ENCODE data around the gene ANKS1B. TPM values are rescaled to one million over a fixed set of nuclear protein-coding genes. Genes with fewer than 3 reads are reported as not detected.
"Not testable (repeated sequence)": the region's sequence is repeated elsewhere in the genome, so short reads cannot be mapped to it uniquely, and the experiment has no call there.

Gene ANKS1B
- total RNA-seq, 1 experiment from 2014 or later, result 0.54 TPM

GRCh38 chr12:99800605-99801004, 184.1 kb downstream of the ANKS1B start:
- DNase-seq (ENCODE audit: low read depth, low spot score) (no peak), ATAC-seq (no peak)
- H4K20me1 ChIP-seq (ENCODE audit: insufficient read depth), result no peaks in the 10 kb centered on the region
- peaks cover 36% of the 10 kb centered on the region for H3K27me3 ChIP-seq (ENCODE audit: insufficient read depth, low read length)
- no peak overlapping the region for H3K4me3 ChIP-seq (replicated peaks in 1 of 2; ENCODE audit: low read depth in 1 of 2, low read length in 2 of 2)
- H3K36me3 ChIP-seq (ENCODE audit: control insufficient read depth in 1 of 2, insufficient read depth in 2 of 2, low read length in 2 of 2), result no peaks in the 10 kb centered on the region
- H3K4me2 ChIP-seq (ENCODE audit: low read length), result no peak overlapping the region
- TF ChIP-seq CBX3 (IDR thresholded peaks at IDR 0.05; ENCODE audit: low read depth) (no peak), EZH2phosphoT487 (IDR thresholded peaks at IDR 0.05; ENCODE audit: borderline replicate concordance) (no peak), RAD21 (IDR thresholded peaks at IDR 0.05; ENCODE audit: low read depth) (no peak)
- ChIA-PET CTCF (no interaction called here), POLR2A (no interaction called here), RAD21 (ENCODE audit: low non-redundant PET in 1 of 2, low total read pairs in 2 of 2, uncharacterized antibody in 2 of 2, unreplicated experiment in 2 of 2) (no interaction called here)
- H3K9me3 ChIP-seq (ENCODE audit: control insufficient read depth in 1 of 2, insufficient read depth in 1 of 2, low read depth in 1 of 2, low read length in 2 of 2), result no peaks in the 10 kb centered on the region
- H3K27ac ChIP-seq (ENCODE audit: low read depth, low read length), result no peak overlapping the region
- intact Hi-C loops (cut with micrococcal nuclease), result no loop called here
- H3K4me1 ChIP-seq (ENCODE audit: control insufficient read depth in 1 of 2, insufficient read depth in 2 of 2, low read length in 2 of 2), result no peaks in the 10 kb centered on the region
- no TSS peak for BruUV-seq (replicated peaks)
- H3K79me2 ChIP-seq (ENCODE audit: insufficient read depth, low read length), result no peaks in the 10 kb centered on the region
- no peak overlapping the region for H3K9ac ChIP-seq (ENCODE audit: low read length)
- no peak overlapping the region for H2AFZ ChIP-seq (ENCODE audit: low read depth, low read length, poor library complexity, severe bottlenecking)
- no peaks in the 10 kb centered on the region for H3K9me2 ChIP-seq (ENCODE audit: insufficient read depth)

GRCh38 chr12:99797931-99798330, 186.8 kb downstream of the ANKS1B start:
- H2AFZ ChIP-seq (ENCODE audit: low read depth, low read length, poor library complexity, severe bottlenecking); H3K4me1 ChIP-seq (ENCODE audit: control insufficient read depth in 1 of 2, insufficient read depth in 2 of 2, low read length in 2 of 2); ATAC-seq; H3K4me3 ChIP-seq (replicated peaks in 1 of 2; ENCODE audit: low read depth in 1 of 2, low read length in 2 of 2); DNase-seq (ENCODE audit: low read depth, low spot score); H3K9me2 ChIP-seq (ENCODE audit: insufficient read depth); H3K9ac ChIP-seq (ENCODE audit: low read length); H3K27ac ChIP-seq (ENCODE audit: low read depth, low read length); H3K36me3 ChIP-seq (ENCODE audit: control insufficient read depth in 1 of 2, insufficient read depth in 2 of 2, low read length in 2 of 2); H3K4me2 ChIP-seq (ENCODE audit: low read length); RAD21 ChIA-PET (ENCODE audit: low non-redundant PET in 1 of 2, low total read pairs in 2 of 2, uncharacterized antibody in 2 of 2, unreplicated experiment in 2 of 2); H4K20me1 ChIP-seq (ENCODE audit: insufficient read depth); CTCF ChIA-PET; intact Hi-C loops (cut with micrococcal nuclease); BruUV-seq (replicated peaks); POLR2A ChIA-PET; H3K9me3 ChIP-seq (ENCODE audit: control insufficient read depth in 1 of 2, insufficient read depth in 1 of 2, low read depth in 1 of 2, low read length in 2 of 2); H3K79me2 ChIP-seq (ENCODE audit: insufficient read depth, low read length): not testable (repeated sequence)
- H3K27me3 ChIP-seq (ENCODE audit: insufficient read depth, low read length), result peaks cover 41% of the 10 kb centered on the region

- ATAC-seq (no peak), DNase-seq (ENCODE audit: low read depth, low spot score) (no peak)
- Histone ChIP-seq H3K9me2 (ENCODE audit: insufficient read depth) (no peaks in the 10 kb centered on the region), H3K27me3 (ENCODE audit: insufficient read depth, low read length) (peaks cover 7% of the 10 kb centered on the region; the same call in 1 of the 2 replicates), H3K4me3 (replicated peaks in 1 of 2; ENCODE audit: low read depth in 1 of 2, low read length in 2 of 2) (no peak overlapping the region), H2AFZ (ENCODE audit: low read depth, low read length, poor library complexity, severe bottlenecking) (no peak overlapping the region), H3K9ac (ENCODE audit: low read length) (no peak overlapping the region), H3K4me1 (ENCODE audit: control insufficient read depth in 1 of 2, insufficient read depth in 2 of 2, low read length in 2 of 2) (no peaks in the 10 kb centered on the region), H4K20me1 (ENCODE audit: insufficient read depth) (no peaks in the 10 kb centered on the region), H3K36me3 (ENCODE audit: control insufficient read depth in 1 of 2, insufficient read depth in 2 of 2, low read length in 2 of 2) (no peaks in the 10 kb centered on the region), H3K4me2 (ENCODE audit: low read length) (no peak overlapping the region), H3K27ac (ENCODE audit: low read depth, low read length) (no peak overlapping the region), H3K79me2 (ENCODE audit: insufficient read depth, low read length) (no peaks in the 10 kb centered on the region), H3K9me3 (ENCODE audit: control insufficient read depth in 1 of 2, insufficient read depth in 1 of 2, low read depth in 1 of 2, low read length in 2 of 2) (no peaks in the 10 kb centered on the region)
- no TSS peak for BruUV-seq (replicated peaks)
- intact Hi-C loops (cut with micrococcal nuclease), result no loop called here
- ChIA-PET CTCF (no interaction called here), POLR2A (no interaction called here), RAD21 (ENCODE audit: low non-redundant PET in 1 of 2, low total read pairs in 2 of 2, uncharacterized antibody in 2 of 2, unreplicated experiment in 2 of 2) (no interaction called here)
- TF ChIP-seq ATF3 (IDR thresholded peaks at IDR 0.05) (no peak), EZH2 (IDR thresholded peaks at IDR 0.05) (no peak), POLR2AphosphoS5 (IDR thresholded peaks at IDR 0.05; ENCODE audit: low read depth, low read length) (no peak), MAX (IDR thresholded peaks at IDR 0.05) (no peak), REST (IDR thresholded peaks at IDR 0.05; ENCODE audit: low read depth) (no peak)
Measured at GRCh38 chr12:99783421-99783820, 201.3 kb downstream of the ANKS1B start.

Data from HCT116 (cell line).